ENCODE measurements around the gene TFDP1.

TFDP1 gene

DNA sequence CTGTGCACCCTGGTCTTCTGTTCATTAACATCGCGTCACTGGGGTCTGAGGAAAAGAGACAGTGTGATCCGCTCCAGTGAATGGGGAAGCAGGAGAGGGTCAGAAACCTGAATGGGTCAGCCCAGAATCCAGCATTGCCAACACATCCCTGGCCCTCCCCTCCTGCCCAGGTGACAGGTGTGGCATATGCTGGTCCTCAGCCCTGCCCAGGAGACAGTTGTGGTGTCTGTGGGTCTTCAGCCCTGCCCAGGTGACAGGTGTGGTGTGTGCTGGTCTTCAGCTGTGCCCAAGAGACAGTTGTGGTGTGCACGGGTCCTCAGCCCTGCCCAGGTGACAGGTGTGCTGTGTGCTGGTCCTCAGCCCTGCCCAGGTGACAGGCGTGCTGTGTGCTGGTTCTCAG is 8.0 kb downstream of the TFDP1 start:
- TF ChIP-seq, protein P1, sequence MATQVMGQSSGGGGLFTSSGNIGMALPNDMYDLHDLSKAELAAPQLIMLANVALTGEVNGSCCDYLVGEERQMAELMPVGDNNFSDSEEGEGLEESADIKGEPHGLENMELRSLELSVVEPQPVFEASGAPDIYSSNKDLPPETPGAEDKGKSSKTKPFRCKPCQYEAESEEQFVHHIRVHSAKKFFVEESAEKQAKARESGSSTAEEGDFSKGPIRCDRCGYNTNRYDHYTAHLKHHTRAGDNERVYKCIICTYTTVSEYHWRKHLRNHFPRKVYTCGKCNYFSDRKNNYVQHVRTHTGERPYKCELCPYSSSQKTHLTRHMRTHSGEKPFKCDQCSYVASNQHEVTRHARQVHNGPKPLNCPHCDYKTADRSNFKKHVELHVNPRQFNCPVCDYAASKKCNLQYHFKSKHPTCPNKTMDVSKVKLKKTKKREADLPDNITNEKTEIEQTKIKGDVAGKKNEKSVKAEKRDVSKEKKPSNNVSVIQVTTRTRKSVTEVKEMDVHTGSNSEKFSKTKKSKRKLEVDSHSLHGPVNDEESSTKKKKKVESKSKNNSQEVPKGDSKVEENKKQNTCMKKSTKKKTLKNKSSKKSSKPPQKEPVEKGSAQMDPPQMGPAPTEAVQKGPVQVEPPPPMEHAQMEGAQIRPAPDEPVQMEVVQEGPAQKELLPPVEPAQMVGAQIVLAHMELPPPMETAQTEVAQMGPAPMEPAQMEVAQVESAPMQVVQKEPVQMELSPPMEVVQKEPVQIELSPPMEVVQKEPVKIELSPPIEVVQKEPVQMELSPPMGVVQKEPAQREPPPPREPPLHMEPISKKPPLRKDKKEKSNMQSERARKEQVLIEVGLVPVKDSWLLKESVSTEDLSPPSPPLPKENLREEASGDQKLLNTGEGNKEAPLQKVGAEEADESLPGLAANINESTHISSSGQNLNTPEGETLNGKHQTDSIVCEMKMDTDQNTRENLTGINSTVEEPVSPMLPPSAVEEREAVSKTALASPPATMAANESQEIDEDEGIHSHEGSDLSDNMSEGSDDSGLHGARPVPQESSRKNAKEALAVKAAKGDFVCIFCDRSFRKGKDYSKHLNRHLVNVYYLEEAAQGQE (IDR thresholded peaks at IDR 0.05; ENCODE audit: insufficient read depth in 1 of 2, low read depth in 2 of 2, low read length in 2 of 2), result no peak
- no peak for TF ChIP-seq FOXP2 (optimal IDR thresholded peaks at IDR 0.05; ENCODE audit: borderline replicate concordance, extremely low read depth, extremely low read length, insufficient read depth)
- TF ChIP-seq TAF1 (IDR thresholded peaks at IDR 0.05; ENCODE audit: borderline replicate concordance, insufficient read depth, low read length), result no peak
- no peak for TF ChIP-seq SIN3A (IDR thresholded peaks at IDR 0.05; ENCODE audit: borderline replicate concordance, insufficient read depth, low read length)
- TF ChIP-seq POLR2AphosphoS5 (IDR thresholded peaks at IDR 0.05; ENCODE audit: low read depth, low read length), result no peak

DNA sequence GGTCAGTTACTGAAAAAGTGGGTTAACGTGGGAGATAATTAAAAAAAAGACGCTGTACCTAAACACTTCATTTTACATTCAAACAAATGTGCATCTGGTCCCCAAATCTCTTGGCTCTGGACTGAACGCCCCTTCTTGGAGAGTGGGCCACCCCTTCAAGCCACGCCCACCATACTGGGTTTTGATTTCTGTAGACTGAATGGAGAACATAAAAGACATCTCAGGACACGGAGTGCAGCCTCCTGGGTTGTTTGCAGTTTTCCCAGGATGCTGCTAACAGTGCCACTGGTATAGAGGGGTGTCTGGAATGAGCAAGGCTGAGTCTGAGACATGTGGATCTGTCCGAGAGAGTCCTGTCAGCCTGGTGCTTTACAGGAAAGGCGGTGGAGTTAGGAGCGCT is 10.6 kb downstream of the TFDP1 start:
- no peak for TF ChIP-seq POLR2AphosphoS5 (IDR thresholded peaks at IDR 0.05; ENCODE audit: low read depth, low read length)

DNA sequence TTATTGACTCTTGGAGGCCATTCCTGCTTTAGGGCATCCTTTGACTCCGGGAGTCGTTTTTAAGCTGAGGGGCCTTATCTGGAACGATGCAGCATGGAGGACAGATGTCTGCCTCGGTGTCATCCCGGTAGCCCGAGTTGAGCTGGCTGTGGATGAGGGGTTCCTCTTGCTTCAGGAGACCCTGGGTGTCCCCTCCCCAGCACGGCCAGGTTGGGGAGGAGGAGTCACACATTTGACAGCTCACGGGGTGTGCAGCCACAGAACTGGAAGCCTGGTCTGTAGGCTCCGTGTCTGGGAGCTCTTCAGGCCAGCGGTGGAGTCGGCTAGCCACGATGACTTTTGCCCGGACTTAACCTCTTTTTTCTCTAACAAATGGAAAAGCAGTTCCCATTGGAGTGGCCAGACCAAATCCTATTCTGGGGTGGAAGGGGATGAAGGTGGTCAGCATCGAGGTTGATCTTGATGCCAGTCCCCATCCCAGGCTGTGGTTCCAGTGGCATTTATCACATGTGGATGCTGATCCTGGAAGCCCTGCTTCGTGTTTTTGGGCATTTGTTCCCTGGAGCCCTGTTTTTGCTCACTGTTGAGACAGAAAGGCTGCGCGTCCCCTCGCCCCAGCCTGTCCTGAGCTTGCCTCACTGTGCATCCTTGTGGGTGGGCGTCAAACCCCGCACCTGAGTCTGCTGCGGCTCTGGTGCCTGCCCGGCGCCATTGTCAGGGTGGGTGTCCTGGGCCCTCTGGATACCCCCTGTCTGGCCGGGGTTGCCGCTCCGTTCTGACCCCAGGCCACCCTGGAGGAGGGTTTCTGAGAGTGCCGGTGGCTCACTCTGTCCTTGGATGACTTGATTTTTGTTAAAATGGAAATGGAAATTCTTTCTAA is 12.0 kb downstream of the TFDP1 start:
- no peak for TF ChIP-seq FOXP2 (optimal IDR thresholded peaks at IDR 0.05; ENCODE audit: borderline replicate concordance, extremely low read depth, extremely low read length, insufficient read depth)
- TF ChIP-seq SIN3A (IDR thresholded peaks at IDR 0.05; ENCODE audit: borderline replicate concordance, insufficient read depth, low read length), result no peak
- TF ChIP-seq TAF1 (IDR thresholded peaks at IDR 0.05; ENCODE audit: borderline replicate concordance, insufficient read depth, low read length), result no peak
- no peak for TF ChIP-seq POLR2AphosphoS5 (IDR thresholded peaks at IDR 0.05; ENCODE audit: low read depth, low read length)
- TF ChIP-seq, protein P1 (IDR thresholded peaks at IDR 0.05; ENCODE audit: insufficient read depth in 1 of 2, low read depth in 2 of 2, low read length in 2 of 2), result no peak

DNA sequence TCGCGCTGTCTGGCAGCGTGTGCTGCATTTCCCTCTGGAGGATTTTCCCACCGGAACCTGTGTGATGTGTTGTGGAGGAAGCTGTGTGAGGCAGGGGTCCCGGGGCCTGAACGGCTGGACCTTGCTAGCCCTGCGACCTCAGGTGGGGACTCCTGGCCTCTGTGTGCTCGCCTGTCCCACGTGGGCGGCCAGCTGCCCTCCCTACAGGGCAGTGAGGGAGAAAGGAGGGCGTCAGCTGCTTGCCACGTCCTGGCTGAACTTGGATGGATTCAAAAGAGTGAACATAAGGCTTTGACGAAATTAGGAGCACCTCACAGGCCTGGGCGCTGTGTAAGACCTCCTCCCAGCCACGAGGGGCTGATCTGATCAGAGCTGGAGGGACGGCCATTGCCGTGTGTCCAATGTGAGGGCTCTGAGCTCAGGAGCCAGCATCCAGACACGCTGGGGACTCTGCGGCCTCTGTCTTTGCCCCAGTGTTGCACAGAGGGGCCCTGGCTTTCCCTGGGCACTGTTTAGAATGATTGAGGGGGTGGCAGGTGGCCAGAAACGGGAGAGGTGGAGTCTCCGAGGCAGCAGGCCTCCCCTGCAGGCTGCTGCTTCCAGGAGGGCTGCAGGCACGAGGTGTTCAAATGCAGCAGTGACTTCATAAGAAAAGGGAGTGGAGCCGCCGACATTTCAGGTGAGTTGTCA is 13.0 kb downstream of the TFDP1 start:
- TF ChIP-seq SIN3A (IDR thresholded peaks at IDR 0.05; ENCODE audit: borderline replicate concordance, insufficient read depth, low read length) (no peak), FOXP2 (optimal IDR thresholded peaks at IDR 0.05; ENCODE audit: borderline replicate concordance, extremely low read depth, extremely low read length, insufficient read depth) (no peak)

DNA sequence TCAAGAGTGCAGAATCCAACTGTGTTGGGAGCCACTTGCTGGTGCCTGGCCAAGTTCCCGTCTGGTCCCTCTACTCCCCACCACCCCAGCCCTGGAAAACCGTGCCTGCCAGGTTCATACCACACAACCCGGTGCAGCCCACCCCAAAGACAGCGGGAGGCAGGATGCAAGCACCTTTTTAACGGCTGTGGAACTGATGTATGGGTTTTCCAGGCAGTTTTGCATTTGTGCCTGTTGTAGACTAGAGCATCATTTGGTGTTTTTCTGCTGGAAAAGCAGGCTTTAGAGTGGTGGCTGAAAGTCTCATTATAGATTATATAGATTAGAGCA is 13.5 kb downstream of the TFDP1 start:
- TF ChIP-seq POLR2AphosphoS5 (IDR thresholded peaks at IDR 0.05; ENCODE audit: low read depth, low read length) (no peak), FOXP2 (optimal IDR thresholded peaks at IDR 0.05; ENCODE audit: borderline replicate concordance, extremely low read depth, extremely low read length, insufficient read depth) (no peak), TAF1 (IDR thresholded peaks at IDR 0.05; ENCODE audit: borderline replicate concordance, insufficient read depth, low read length) (no peak), SIN3A (IDR thresholded peaks at IDR 0.05; ENCODE audit: borderline replicate concordance, insufficient read depth, low read length) (no peak)
- TF ChIP-seq, protein P1 (IDR thresholded peaks at IDR 0.05; ENCODE audit: insufficient read depth in 1 of 2, low read depth in 2 of 2, low read length in 2 of 2), result no peak

DNA sequence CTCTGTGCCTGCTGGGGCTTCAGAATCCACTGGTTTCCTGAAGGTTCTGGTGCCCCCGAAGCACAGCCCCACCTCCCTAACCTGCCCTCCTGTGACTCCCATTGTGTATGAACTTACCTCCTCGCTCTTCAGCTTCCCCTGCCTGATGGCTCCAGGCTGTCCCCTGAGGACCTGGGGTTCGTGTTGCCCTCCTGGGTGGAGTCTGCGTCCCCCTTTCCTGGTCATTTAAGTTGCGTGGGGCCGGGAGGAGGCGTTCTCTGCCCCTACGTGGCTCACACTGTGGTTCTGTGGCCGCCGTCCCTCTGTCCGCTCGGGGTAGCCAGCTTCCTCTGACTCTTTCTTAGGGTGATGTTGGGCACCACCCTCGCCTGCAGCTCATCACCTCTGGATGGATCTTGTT is 13.9 kb downstream of the TFDP1 start:
- no peak for TF ChIP-seq SIN3A (IDR thresholded peaks at IDR 0.05; ENCODE audit: borderline replicate concordance, insufficient read depth, low read length)
- TF ChIP-seq TAF1 (IDR thresholded peaks at IDR 0.05; ENCODE audit: borderline replicate concordance, insufficient read depth, low read length), result no peak
- TF ChIP-seq, protein P1 (IDR thresholded peaks at IDR 0.05; ENCODE audit: insufficient read depth in 1 of 2, low read depth in 2 of 2, low read length in 2 of 2), result no peak
- no peak for TF ChIP-seq POLR2AphosphoS5 (IDR thresholded peaks at IDR 0.05; ENCODE audit: low read depth, low read length)
- TF ChIP-seq FOXP2 (optimal IDR thresholded peaks at IDR 0.05; ENCODE audit: borderline replicate concordance, extremely low read depth, extremely low read length, insufficient read depth), result no peak

Measured in PFSK-1 (cell line).